NCI-H1436 treated with DMSO at 0.1 percent for 48 hours (cell line): Measurements from ENCODE around the gene RNF34.

Experiments used
- DNase-seq: peaks from one replicate; lab custom pipeline; 2025; lab: John Stamatoyannopoulos, UW

The RNF34 gene

GRCh38 chr12:121466794-121467637 is 67.1 kb downstream of the RNF34 start:
- peak; percentile 14 for DNase-seq

GRCh38 chr12:121467638-121468498 is 68.0 kb downstream of the RNF34 start:
- no peak for DNase-seq

DNA sequence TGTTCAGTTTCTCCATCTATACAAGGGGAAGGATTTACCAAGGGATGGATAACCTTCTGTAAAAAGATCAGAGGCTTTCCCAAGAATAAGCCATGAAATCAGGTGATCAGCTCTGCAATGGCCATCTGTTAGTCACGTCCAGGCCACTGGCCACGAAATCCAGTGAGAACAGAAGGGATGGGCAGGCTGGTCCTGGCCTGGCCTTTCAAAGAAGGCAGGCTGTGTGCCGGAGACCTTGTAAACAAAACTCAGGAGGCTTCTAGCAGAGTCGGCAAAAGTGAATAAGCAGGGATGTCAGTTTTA is 68.5 kb downstream of the RNF34 start:
- DNase-seq: no peak

DNA sequence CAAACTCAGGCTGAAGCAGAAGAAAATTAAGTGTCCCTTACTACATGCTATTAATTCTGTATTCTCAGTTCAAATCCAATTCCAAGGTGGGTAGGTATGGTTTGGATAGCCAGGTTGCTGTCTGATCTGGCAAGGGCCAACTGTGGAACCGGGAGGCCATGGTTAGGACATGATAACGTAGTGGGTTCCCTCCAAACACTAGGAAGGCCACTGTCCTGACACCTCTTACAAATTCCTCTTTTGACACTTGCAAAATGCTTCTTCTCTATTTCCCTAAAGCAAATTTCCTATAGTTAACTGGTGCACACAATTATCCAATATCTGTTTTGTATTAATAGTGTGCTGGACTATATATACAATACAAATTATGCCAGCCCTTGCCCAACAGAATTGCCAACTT is 70.8 kb downstream of the RNF34 start:
- DNase-seq: no peak

DNA sequence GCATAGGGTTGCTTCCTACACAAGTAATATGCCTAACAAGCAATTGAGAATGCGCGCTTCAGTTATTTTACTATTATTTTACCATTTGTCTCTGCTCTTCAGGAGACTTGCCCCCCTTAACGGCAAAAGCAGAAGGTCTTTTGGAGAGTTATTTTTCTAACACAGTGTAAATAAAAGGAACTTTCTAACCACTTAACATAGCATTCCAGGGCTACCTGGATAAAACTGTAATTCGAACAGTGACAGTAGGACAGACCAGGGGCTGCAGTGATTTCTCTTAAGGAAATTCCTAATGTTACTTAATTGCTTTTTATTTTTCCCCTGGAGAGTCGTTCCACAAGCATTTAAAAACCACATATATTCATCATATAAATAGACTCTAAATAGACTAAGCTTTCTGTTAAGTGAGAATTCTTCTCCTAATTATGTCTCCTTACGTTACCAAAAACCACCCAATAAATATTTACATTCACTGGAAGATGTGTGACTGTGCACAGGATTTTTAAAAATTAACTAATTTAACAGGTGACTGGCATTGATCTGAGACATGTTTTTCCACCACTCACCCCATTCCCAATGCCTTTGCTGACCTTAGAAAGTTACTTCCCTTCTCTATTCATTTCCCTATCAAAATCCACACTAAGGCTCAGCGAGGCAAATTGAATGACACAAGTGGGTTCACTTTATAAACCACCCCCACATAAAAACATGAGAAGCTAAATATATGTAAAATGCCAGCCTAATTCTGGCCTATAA is 72.4 kb downstream of the RNF34 start:
- no peak for DNase-seq
